ENCODE data around the gene PLXDC2. TPM values are rescaled to one million over a fixed set of nuclear protein-coding genes. Genes with fewer than 3 reads are reported as not detected.

Gene PLXDC2
- total and polyA plus RNA-seq, 10 of the 15 experiments (the other 5 are each of a cell fraction or from before 2014, with no cell fraction given): 0.05 to 1.8 (median 0.14) TPM; not detected in 2

DNA sequence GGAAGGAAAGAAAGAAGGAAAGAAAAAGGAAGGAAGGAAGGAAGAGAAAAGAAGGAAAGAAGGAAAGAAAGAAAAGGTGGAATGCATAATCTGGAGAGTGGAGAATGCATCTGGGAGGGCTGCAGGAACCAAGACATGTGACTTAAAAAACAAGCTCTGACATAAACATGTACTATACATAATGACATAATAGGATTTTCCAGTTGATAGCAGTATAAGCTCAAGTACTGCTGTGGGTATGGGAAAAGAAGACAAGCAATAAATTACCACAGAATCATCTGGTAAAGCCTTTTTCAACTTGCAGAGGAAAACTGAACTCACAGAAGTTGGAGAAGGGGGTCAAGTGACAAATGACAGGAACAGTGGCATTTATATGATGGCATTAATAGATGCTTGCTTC, 345.9 kb downstream of the PLXDC2 start:
- no peaks in the 10 kb centered on the region for H3K4me1 ChIP-seq (ENCODE audit: control insufficient read depth, insufficient read depth, low read length)
- TF ChIP-seq SRF (IDR thresholded peaks at IDR 0.05; ENCODE audit: low read depth in 2 of 2, low read length in 2 of 2) (no peak), MTA3 (IDR thresholded peaks at IDR 0.05; ENCODE audit: borderline replicate concordance, low read length) (no peak), ZNF622 (IDR thresholded peaks at IDR 0.05) (no peak), CBFB (IDR thresholded peaks at IDR 0.05; ENCODE audit: low read depth) (no peak), RELA (IDR thresholded peaks at IDR 0.05; ENCODE audit: borderline replicate concordance, partially characterized antibody) (no peak), MEF2A (IDR thresholded peaks at IDR 0.05; ENCODE audit: insufficient read depth, low read depth, low read length) (no peak), NR2C2 (IDR thresholded peaks at IDR 0.05; ENCODE audit: borderline replicate concordance, control insufficient read depth, insufficient read length, low read depth) (no peak)
- TF ChIP-seq, protein P1, sequence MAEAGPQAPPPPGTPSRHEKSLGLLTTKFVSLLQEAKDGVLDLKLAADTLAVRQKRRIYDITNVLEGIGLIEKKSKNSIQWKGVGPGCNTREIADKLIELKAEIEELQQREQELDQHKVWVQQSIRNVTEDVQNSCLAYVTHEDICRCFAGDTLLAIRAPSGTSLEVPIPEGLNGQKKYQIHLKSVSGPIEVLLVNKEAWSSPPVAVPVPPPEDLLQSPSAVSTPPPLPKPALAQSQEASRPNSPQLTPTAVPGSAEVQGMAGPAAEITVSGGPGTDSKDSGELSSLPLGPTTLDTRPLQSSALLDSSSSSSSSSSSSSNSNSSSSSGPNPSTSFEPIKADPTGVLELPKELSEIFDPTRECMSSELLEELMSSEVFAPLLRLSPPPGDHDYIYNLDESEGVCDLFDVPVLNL (IDR thresholded peaks at IDR 0.05; ENCODE audit: low read depth, low read length): no peak
- TF ChIP-seq, protein P2, sequence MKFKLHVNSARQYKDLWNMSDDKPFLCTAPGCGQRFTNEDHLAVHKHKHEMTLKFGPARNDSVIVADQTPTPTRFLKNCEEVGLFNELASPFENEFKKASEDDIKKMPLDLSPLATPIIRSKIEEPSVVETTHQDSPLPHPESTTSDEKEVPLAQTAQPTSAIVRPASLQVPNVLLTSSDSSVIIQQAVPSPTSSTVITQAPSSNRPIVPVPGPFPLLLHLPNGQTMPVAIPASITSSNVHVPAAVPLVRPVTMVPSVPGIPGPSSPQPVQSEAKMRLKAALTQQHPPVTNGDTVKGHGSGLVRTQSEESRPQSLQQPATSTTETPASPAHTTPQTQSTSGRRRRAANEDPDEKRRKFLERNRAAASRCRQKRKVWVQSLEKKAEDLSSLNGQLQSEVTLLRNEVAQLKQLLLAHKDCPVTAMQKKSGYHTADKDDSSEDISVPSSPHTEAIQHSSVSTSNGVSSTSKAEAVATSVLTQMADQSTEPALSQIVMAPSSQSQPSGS (IDR thresholded peaks at IDR 0.05; ENCODE audit: low read length): no peak
- TF ChIP-seq, protein P3, sequence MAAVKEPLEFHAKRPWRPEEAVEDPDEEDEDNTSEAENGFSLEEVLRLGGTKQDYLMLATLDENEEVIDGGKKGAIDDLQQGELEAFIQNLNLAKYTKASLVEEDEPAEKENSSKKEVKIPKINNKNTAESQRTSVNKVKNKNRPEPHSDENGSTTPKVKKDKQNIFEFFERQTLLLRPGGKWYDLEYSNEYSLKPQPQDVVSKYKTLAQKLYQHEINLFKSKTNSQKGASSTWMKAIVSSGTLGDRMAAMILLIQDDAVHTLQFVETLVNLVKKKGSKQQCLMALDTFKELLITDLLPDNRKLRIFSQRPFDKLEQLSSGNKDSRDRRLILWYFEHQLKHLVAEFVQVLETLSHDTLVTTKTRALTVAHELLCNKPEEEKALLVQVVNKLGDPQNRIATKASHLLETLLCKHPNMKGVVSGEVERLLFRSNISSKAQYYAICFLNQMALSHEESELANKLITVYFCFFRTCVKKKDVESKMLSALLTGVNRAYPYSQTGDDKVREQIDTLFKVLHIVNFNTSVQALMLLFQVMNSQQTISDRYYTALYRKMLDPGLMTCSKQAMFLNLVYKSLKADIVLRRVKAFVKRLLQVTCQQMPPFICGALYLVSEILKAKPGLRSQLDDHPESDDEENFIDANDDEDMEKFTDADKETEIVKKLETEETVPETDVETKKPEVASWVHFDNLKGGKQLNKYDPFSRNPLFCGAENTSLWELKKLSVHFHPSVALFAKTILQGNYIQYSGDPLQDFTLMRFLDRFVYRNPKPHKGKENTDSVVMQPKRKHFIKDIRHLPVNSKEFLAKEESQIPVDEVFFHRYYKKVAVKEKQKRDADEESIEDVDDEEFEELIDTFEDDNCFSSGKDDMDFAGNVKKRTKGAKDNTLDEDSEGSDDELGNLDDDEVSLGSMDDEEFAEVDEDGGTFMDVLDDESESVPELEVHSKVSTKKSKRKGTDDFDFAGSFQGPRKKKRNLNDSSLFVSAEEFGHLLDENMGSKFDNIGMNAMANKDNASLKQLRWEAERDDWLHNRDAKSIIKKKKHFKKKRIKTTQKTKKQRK (IDR thresholded peaks at IDR 0.05; ENCODE audit: low read depth, low read length): no peak
- no peaks in the 10 kb centered on the region for H3K79me2 ChIP-seq (ENCODE audit: control insufficient read depth, insufficient read depth, low read length)
- no peak overlapping the region for H2AFZ ChIP-seq (ENCODE audit: control insufficient read depth, low read depth, low read length)
- ATAC-seq: no peak
- no peak for FAIRE-seq
- ChIA-PET RAD21 (ENCODE audit: unreplicated experiment) (no interaction called here), POLR2A (no interaction called here), CTCF (no interaction called here), SMC1A (ENCODE audit: uncharacterized antibody, unreplicated experiment) (interaction anchor here (1.3 kb wide), 1 partner anchor 9 kb away, joined by 3 read pairs; no protein-coding TSS in a partner anchor)
- no peaks in the 10 kb centered on the region for H4K20me1 ChIP-seq (ENCODE audit: control insufficient read depth, insufficient read depth)
- in situ Hi-C loops (cut with MboI): no loop called here
- no TSS peak for BruUV-seq (replicated peaks)
- H3K9me3 ChIP-seq (replicated peaks; ENCODE audit: control insufficient read depth, insufficient read depth, low read length): no peaks in the 10 kb centered on the region
- no peak for DNase-seq (ENCODE audit: low read depth, low spot score)
- H3K4me2 ChIP-seq (ENCODE audit: control insufficient read depth, insufficient read depth): no peak overlapping the region
- no peak overlapping the region for H3K4me3 ChIP-seq
- no peaks in the 10 kb centered on the region for H3K27me3 ChIP-seq (replicated peaks in 1 of 2; ENCODE audit: control insufficient read depth in 2 of 2, insufficient read depth in 2 of 2, low read length in 1 of 2)
- H3K27ac ChIP-seq (ENCODE audit: control insufficient read depth, insufficient read depth): no peak overlapping the region
- no peak overlapping the region for H3K9ac ChIP-seq (ENCODE audit: control insufficient read depth, insufficient read depth, low read length)
- no peaks in the 10 kb centered on the region for H3K36me3 ChIP-seq (ENCODE audit: control insufficient read depth in 2 of 2, insufficient read depth in 2 of 2, low read length in 1 of 2)
- intact Hi-C loops (cut with micrococcal nuclease; ENCODE audit: unreplicated experiment): no loop called here
